ENCODE results near the gene SYNPR. TPM values are rescaled to one million over a fixed set of nuclear protein-coding genes. Genes with fewer than 3 reads are reported as not detected.
A peak's percentile ranks its signal among the peaks of the same experiment; 100 is the strongest.

SYNPR gene
- total RNA-seq (not detected), polyA plus RNA-seq (ENCODE audit: insufficient read depth, low read depth, low replicate concordance) (not detected)
- long read RNA-seq, donor 1 = 0 reads
- long read RNA-seq, donor 2 = 0 reads
- long read RNA-seq, donor 3 = 0 reads
- long read RNA-seq, donor 4 = 0 reads
- long read RNA-seq, donor 5 = 0 reads
- long read RNA-seq, donor 6 = 0 reads
- long read RNA-seq, donor 7 = 0 reads
- long read RNA-seq, donor 8 = 0 reads
- long read RNA-seq, donor 9 = 0 reads
- long read RNA-seq, donor 10 = 0 reads

GRCh38 chr3:63278171-63279004 is at the start of gene SYNPR:
Gene SYNPR, plus strand, starts transcription at chr3:63278308.
- Histone ChIP-seq H3K27ac (ENCODE audit: low read depth in 2 of 2, low read length in 2 of 2) (no peak within 1 kb of the TSS), H3K9me3 (ENCODE audit: control insufficient read depth in 2 of 3, insufficient read depth in 1 of 3, low read length in 3 of 3) (no peaks in the 10 kb centered on the region), H3K27me3 (ENCODE audit: control insufficient read depth, insufficient read depth, low read length) (peaks cover 20% of the 10 kb centered on the region), H3K36me3 (ENCODE audit: control insufficient read depth in 2 of 3, insufficient read depth in 3 of 3, low read length in 3 of 3) (no peaks in the 10 kb centered on the region), H3K4me3 (ENCODE audit: low read length in 3 of 3) (no peak within 1 kb of the TSS), H3K4me1 (ENCODE audit: control insufficient read depth in 2 of 3, insufficient read depth in 2 of 3, low read depth in 1 of 3, low read length in 3 of 3) (no peaks in the 10 kb centered on the region), H3K9ac (ENCODE audit: low read length in 3 of 3) (no peak within 1 kb of the TSS)
- FAIRE-seq = no peak
- DNase-seq = peak in 4 of 5 donors; percentile 23 to 51 (median 28)
- TF ChIP-seq CTCF (IDR thresholded peaks at IDR 0.05; ENCODE audit: borderline replicate concordance, extremely low read depth, insufficient read depth) = no peak
- intact Hi-C loops (cut with DNase I) = no loop called here

DNA sequence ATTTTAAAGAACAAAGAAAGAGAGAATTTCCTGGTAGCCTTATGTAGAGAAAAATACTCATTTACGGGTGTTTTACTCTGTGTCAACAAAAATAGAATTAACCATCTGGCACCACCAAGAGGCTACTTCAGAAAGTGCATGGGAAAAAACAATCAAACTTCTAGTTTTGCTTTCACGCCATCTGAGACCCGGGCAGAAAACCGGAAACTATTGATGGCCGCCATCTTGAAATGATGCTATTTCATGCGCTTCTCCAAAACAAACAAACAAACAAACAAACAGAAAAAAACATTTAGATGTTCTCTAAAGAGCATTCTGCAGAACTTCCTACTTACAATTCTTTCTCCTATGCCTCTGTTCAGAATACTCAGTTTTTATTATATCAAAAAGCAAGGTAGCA is 49.4 kb upstream of the SYNPR start:
- peak overlapping the region in 1 of 3 donors; percentile 26 for H3K4me3 ChIP-seq (ENCODE audit: low read length in 3 of 3)
- peak; percentile 44 for TF ChIP-seq CTCF (IDR thresholded peaks at IDR 0.05; ENCODE audit: borderline replicate concordance, extremely low read depth, insufficient read depth)
- intact Hi-C loops (cut with DNase I) = no loop called here
- no peaks in the 10 kb centered on the region for H3K4me1 ChIP-seq (ENCODE audit: control insufficient read depth in 2 of 3, insufficient read depth in 2 of 3, low read depth in 1 of 3, low read length in 3 of 3)
- H3K36me3 ChIP-seq (ENCODE audit: control insufficient read depth in 2 of 3, insufficient read depth in 3 of 3, low read length in 3 of 3) = no peaks in the 10 kb centered on the region
- no peaks in the 10 kb centered on the region for H3K9me3 ChIP-seq (ENCODE audit: control insufficient read depth in 2 of 3, insufficient read depth in 1 of 3, low read length in 3 of 3)
- no peak overlapping the region for H3K27ac ChIP-seq (ENCODE audit: low read depth in 2 of 2, low read length in 2 of 2)
- H3K9ac ChIP-seq (ENCODE audit: low read length in 3 of 3) = no peak overlapping the region
- DNase-seq (peak in 3 of 5 donors; percentile 24 to 71 (median 51)), FAIRE-seq (peak; percentile 42)
- H3K27me3 ChIP-seq (ENCODE audit: control insufficient read depth, insufficient read depth, low read length) = no peaks in the 10 kb centered on the region

- no peak overlapping the region for H3K4me3 ChIP-seq (ENCODE audit: low read length in 3 of 3)
- no peak overlapping the region for H3K27ac ChIP-seq (ENCODE audit: low read depth in 2 of 2, low read length in 2 of 2)
- H3K9ac ChIP-seq (ENCODE audit: low read length in 3 of 3) = no peak overlapping the region
- H3K27me3 ChIP-seq (ENCODE audit: control insufficient read depth, insufficient read depth, low read length) = no peaks in the 10 kb centered on the region
- H3K9me3 ChIP-seq (ENCODE audit: control insufficient read depth in 2 of 3, insufficient read depth in 1 of 3, low read length in 3 of 3) = no peaks in the 10 kb centered on the region
- no peak for TF ChIP-seq CTCF (IDR thresholded peaks at IDR 0.05; ENCODE audit: borderline replicate concordance, extremely low read depth, insufficient read depth)
- H3K4me1 ChIP-seq (ENCODE audit: control insufficient read depth in 2 of 3, insufficient read depth in 2 of 3, low read depth in 1 of 3, low read length in 3 of 3) = no peaks in the 10 kb centered on the region
- FAIRE-seq (no peak), DNase-seq (no peak)
- H3K36me3 ChIP-seq (ENCODE audit: control insufficient read depth in 2 of 3, insufficient read depth in 3 of 3, low read length in 3 of 3) = no peaks in the 10 kb centered on the region
- intact Hi-C loops (cut with DNase I) = no loop called here
These were observed 48.0 kb upstream of the SYNPR start for GRCh38 chr3:63230146-63230545.

Measured in kidney (tissue), 22 donors.